Neural cell (in vitro differentiated cells): ENCODE data around the gene SLC37A1.

Source experiments
- EP300 ChIP-seq: fragments of 450-650 bp; conservative IDR thresholded peaks from 2 replicates; pipeline ENCODE4 v1.6.1; 2014; ENCODE audit warnings: antibody characterized with exemption, mild to moderate bottlenecking, moderate library complexity; ENCODE audit not compliant: poor library complexity, severe bottlenecking
- EZH2 ChIP-seq: fragments of 200-600, 300-800 bp; shearing (Covaris generic), sonication (generic); IDR thresholded peaks from 2 replicates; pipeline ENCODE4 v1.6.1; 2014; ENCODE audit warnings: antibody characterized with exemption, low read length, borderline replicate concordance, mild to moderate bottlenecking; ENCODE audit not compliant: insufficient read depth, poor library complexity, severe bottlenecking
- MXI1 ChIP-seq: fragments of 450-650 bp; conservative IDR thresholded peaks from 2 replicates; pipeline ENCODE4 v1.6.1; 2014; ENCODE audit warnings: antibody characterized with exemption, mild to moderate bottlenecking; ENCODE audit not compliant: poor library complexity, severe bottlenecking
- POLR2AphosphoS5 ChIP-seq: IDR thresholded peaks from 2 replicates; pipeline ENCODE4 v1.6.1; 2012
- RAD21 ChIP-seq: fragments of 450-650 bp; conservative IDR thresholded peaks from 2 replicates; pipeline ENCODE4 v1.6.1; 2014; ENCODE audit warnings: antibody characterized with exemption, mild to moderate bottlenecking, moderate library complexity
- SMC3 ChIP-seq: fragments of 450-650 bp; conservative IDR thresholded peaks from 2 replicates; pipeline ENCODE4 v1.6.1; 2014; ENCODE audit warnings: antibody characterized with exemption, mild to moderate bottlenecking, moderate library complexity; ENCODE audit not compliant: poor library complexity
- TF ChIP-seq, protein P1 (sequence below): IDR thresholded peaks from 2 replicates; pipeline ENCODE4 v1.6.1; 2012; ENCODE audit warnings: borderline replicate concordance
- TF ChIP-seq, protein P2 (sequence below): fragments of 450-650 bp; IDR thresholded peaks from 2 replicates; pipeline ENCODE4 v1.5.1; 2014; ENCODE audit warnings: antibody characterized with exemption, mild to moderate bottlenecking, moderate library complexity; ENCODE audit not compliant: poor library complexity, severe bottlenecking

DNA sequence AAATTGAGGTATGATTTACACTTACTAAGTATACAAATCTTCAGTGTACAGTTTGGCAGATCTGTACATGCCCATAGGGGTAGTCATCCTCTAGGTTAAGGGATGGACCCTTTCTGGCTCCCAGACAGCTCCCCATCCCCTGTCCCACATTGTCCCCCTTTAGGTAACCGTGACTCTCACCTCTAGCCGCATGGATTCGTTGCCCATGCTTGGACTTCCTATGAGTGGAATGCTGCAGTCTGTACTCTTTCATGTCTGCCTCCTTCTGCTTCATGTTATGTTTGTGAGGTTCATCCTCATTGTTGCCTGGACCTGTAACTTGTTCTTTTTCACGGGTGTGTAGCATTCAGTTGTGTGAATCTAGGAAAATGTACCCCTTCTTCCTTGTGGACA lies 20.3 kb downstream of the SLC37A1 start:
- TF ChIP-seq, protein P1, sequence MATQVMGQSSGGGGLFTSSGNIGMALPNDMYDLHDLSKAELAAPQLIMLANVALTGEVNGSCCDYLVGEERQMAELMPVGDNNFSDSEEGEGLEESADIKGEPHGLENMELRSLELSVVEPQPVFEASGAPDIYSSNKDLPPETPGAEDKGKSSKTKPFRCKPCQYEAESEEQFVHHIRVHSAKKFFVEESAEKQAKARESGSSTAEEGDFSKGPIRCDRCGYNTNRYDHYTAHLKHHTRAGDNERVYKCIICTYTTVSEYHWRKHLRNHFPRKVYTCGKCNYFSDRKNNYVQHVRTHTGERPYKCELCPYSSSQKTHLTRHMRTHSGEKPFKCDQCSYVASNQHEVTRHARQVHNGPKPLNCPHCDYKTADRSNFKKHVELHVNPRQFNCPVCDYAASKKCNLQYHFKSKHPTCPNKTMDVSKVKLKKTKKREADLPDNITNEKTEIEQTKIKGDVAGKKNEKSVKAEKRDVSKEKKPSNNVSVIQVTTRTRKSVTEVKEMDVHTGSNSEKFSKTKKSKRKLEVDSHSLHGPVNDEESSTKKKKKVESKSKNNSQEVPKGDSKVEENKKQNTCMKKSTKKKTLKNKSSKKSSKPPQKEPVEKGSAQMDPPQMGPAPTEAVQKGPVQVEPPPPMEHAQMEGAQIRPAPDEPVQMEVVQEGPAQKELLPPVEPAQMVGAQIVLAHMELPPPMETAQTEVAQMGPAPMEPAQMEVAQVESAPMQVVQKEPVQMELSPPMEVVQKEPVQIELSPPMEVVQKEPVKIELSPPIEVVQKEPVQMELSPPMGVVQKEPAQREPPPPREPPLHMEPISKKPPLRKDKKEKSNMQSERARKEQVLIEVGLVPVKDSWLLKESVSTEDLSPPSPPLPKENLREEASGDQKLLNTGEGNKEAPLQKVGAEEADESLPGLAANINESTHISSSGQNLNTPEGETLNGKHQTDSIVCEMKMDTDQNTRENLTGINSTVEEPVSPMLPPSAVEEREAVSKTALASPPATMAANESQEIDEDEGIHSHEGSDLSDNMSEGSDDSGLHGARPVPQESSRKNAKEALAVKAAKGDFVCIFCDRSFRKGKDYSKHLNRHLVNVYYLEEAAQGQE = no peak
- TF ChIP-seq, protein P2, sequence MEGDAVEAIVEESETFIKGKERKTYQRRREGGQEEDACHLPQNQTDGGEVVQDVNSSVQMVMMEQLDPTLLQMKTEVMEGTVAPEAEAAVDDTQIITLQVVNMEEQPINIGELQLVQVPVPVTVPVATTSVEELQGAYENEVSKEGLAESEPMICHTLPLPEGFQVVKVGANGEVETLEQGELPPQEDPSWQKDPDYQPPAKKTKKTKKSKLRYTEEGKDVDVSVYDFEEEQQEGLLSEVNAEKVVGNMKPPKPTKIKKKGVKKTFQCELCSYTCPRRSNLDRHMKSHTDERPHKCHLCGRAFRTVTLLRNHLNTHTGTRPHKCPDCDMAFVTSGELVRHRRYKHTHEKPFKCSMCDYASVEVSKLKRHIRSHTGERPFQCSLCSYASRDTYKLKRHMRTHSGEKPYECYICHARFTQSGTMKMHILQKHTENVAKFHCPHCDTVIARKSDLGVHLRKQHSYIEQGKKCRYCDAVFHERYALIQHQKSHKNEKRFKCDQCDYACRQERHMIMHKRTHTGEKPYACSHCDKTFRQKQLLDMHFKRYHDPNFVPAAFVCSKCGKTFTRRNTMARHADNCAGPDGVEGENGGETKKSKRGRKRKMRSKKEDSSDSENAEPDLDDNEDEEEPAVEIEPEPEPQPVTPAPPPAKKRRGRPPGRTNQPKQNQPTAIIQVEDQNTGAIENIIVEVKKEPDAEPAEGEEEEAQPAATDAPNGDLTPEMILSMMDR = no peak
- no peak for TF ChIP-seq EZH2
- TF ChIP-seq POLR2AphosphoS5 = no peak
- TF ChIP-seq MXI1 = no peak
- TF ChIP-seq EP300 = no peak
- no peak for TF ChIP-seq RAD21
- no peak for TF ChIP-seq SMC3
